Upper lobe of left lung (tissue), 6 donors: ENCODE data around the gene DHX15. TPM values are rescaled to one million over a fixed set of nuclear protein-coding genes. Genes with fewer than 3 reads are reported as not detected.

Source experiments
- ATAC-seq, 2 donors: fragments of 200-7000 bp; cut with Tn5 transposase; one replicate each; pipeline ENCODE4 v1.9.1; 2022; ENCODE audit warnings: mild to moderate bottlenecking in 2 of 2, moderate library complexity in 2 of 2; ENCODE audit not compliant: low FRiP score in 2 of 2
- DNase-seq, 2 donors: peaks; one replicate each; pipeline ENCODE4 v3.0.0-alpha.2; 2019 to 2020
- H3K27ac ChIP-seq, 4 donors: fragments of 200-600 bp; sonication (generic); one replicate each; pipeline ENCODE4 v1.5.1; 2016 to 2019
- H3K27me3 ChIP-seq, 4 donors: fragments of 200-600 bp; sonication (generic); one replicate each; pipeline ENCODE4 v1.5.1; 2017 to 2019
- H3K36me3 ChIP-seq, 4 donors: fragments of 200-600 bp; sonication (generic); one replicate each; pipeline ENCODE4 v1.5.1; 2016 to 2019
- H3K4me1 ChIP-seq, 4 donors: fragments of 200-600 bp; sonication (generic); one replicate each; pipeline ENCODE4 v1.5.1; 2018 to 2019
- H3K4me3 ChIP-seq, 4 donors: fragments of 200-600 bp; sonication (generic); one replicate each; pipeline ENCODE4 v1.5.1; 2017 to 2019; ENCODE audit warnings: mild to moderate bottlenecking in 2 of 4, moderate library complexity in 1 of 4
- H3K9me3 ChIP-seq, 4 donors: fragments of 200-600 bp; sonication (generic); one replicate each; pipeline ENCODE4 v1.5.1; 2018 to 2019
- CTCF ChIP-seq, 6 experiments: fragments of 450-650 bp in 4 of 6; fragments of 200-600 bp in 2 of 6; sonication (generic) in 2 of 6; IDR thresholded peaks; one replicate each; pipeline ENCODE4 v1.5.1; 2016 to 2019; ENCODE audit warnings: antibody characterized with exemption in 6 of 6
- EP300 ChIP-seq, 4 donors: sonication (generic); formaldehyde crosslinking; IDR thresholded peaks; one replicate each; pipeline ENCODE4 v1.5.1; 2017; ENCODE audit warnings: antibody characterized with exemption in 4 of 4, control low read depth in 2 of 4
- POLR2A ChIP-seq, 4 donors: fragments of 450-650 bp; IDR thresholded peaks; one replicate each; pipeline ENCODE4 v1.5.1; 2016 to 2017; ENCODE audit warnings: antibody characterized with exemption in 4 of 4, mild to moderate bottlenecking in 2 of 4
- POLR2AphosphoS5 ChIP-seq, 2 donors: sonication (generic); formaldehyde crosslinking; IDR thresholded peaks; one replicate each; pipeline ENCODE4 v1.5.1; 2017; ENCODE audit warnings: antibody characterized with exemption in 2 of 2
- WGBS, 2 donors: methylation state at CpG; one replicate each; pipeline ENCODE4 v1.1.5; 2017 to 2018; 5-methylcytosine and 5-hydroxymethylcytosine counted together
- total RNA-seq, 6 donors: library from RNA; depleted of rRNA in 4 of 6; stranded (reverse); fragments of >200 nt in 4 of 6; gene quantifications; one replicate each; pipeline versions ENCODE4 v1.1.0 to v1.2.1, GENCODE V29; 2016 to 2021
- donor health status: DM: no; HTN: no; CAD: no; lungs with moderate emphysema.
- donor health status: DM: no; HTN: yes; CAD: no; lungs with severe emphysema.

Gene DHX15
- total RNA-seq, 6 donors from 2014 or later: 83.8 to 201 (median 107) TPM

- ATAC-seq (no peak), DNase-seq (no peak)
- Histone ChIP-seq H3K4me3 (no peak overlapping the region), H3K4me1 (peaks cover 11 to 54% (median 29%) of the 10 kb centered on the region in 4 donors), H3K36me3 (peaks cover 0 to 18% (median 2%) of the 10 kb centered on the region in 4 donors), H3K27me3 (no peaks in the 10 kb centered on the region), H3K27ac (no peak overlapping the region), H3K9me3 (no peaks in the 10 kb centered on the region)
- TF ChIP-seq POLR2AphosphoS5 (IDR thresholded peaks at IDR 0.05) (no peak), EP300 (IDR thresholded peaks at IDR 0.05) (no peak), POLR2A (IDR thresholded peaks at IDR 0.05) (no peak), CTCF (IDR thresholded peaks at IDR 0.05) (no peak)
- WGBS, 2 donors: 65 to 68% methylated on average over 3 of the region's 3 CpGs
Measured at GRCh38 chr4:24560868-24561368, 23.4 kb downstream of the DHX15 start.

- peak in 1 of 2 donors; percentile 53 for ATAC-seq
Measured at GRCh38 chr4:24559889-24560288, 24.5 kb downstream of the DHX15 start.

GRCh38 chr4:24559032-24559821 lies 25.1 kb downstream of the DHX15 start:
- Histone ChIP-seq H3K27ac (no peak overlapping the region), H3K36me3 (peaks cover 0 to 28% (median 3%) of the 10 kb centered on the region in 4 donors), H3K27me3 (no peaks in the 10 kb centered on the region), H3K4me3 (no peak overlapping the region), H3K4me1 (peaks cover 9 to 44% (median 22%) of the 10 kb centered on the region in 4 donors), H3K9me3 (no peaks in the 10 kb centered on the region)
- no peak for ATAC-seq
- WGBS, 2 donors: 78 to 82% methylated on average over 3 of the region's 3 CpGs
- no peak for DNase-seq
- TF ChIP-seq POLR2A (IDR thresholded peaks at IDR 0.05) (no peak), EP300 (IDR thresholded peaks at IDR 0.05) (no peak), POLR2AphosphoS5 (IDR thresholded peaks at IDR 0.05) (no peak), CTCF (IDR thresholded peaks at IDR 0.05) (no peak)

More at GRCh38 chr4:24559889-24560288, 24.5 kb downstream of the DHX15 start:
- no peaks in the 10 kb centered on the region for H3K27me3 ChIP-seq
- no peak for DNase-seq
- TF ChIP-seq POLR2A (IDR thresholded peaks at IDR 0.05) (no peak), POLR2AphosphoS5 (IDR thresholded peaks at IDR 0.05) (no peak), CTCF (IDR thresholded peaks at IDR 0.05) (no peak), EP300 (IDR thresholded peaks at IDR 0.05) (no peak)
- H3K9me3 ChIP-seq: no peaks in the 10 kb centered on the region
- peaks cover 0 to 22% (median 2%) of the 10 kb centered on the region in 4 donors for H3K36me3 ChIP-seq
- peaks cover 11 to 51% (median 24%) of the 10 kb centered on the region in 4 donors for H3K4me1 ChIP-seq
- no peak overlapping the region for H3K27ac ChIP-seq
- H3K4me3 ChIP-seq: no peak overlapping the region
- WGBS, 2 donors: 79 to 81% methylated on average over 2 of the region's 2 CpGs

GRCh38 chr4:24557026-24558025 lies 27.0 kb downstream of the DHX15 start:
- ATAC-seq (peak in 1 of 2 donors; percentile 55), DNase-seq (no peak)
- no peaks in the 10 kb centered on the region for H3K27me3 ChIP-seq
- TF ChIP-seq EP300 (IDR thresholded peaks at IDR 0.05) (no peak), CTCF (IDR thresholded peaks at IDR 0.05) (no peak), POLR2A (IDR thresholded peaks at IDR 0.05) (no peak), POLR2AphosphoS5 (IDR thresholded peaks at IDR 0.05) (no peak)
- H3K4me1 ChIP-seq: peaks cover 9 to 43% (median 27%) of the 10 kb centered on the region in 4 donors
- 42 to 53% methylated on average over 8 of the region's 8 CpGs for WGBS, 2 donors
- H3K9me3 ChIP-seq: no peaks in the 10 kb centered on the region
- peaks cover 0 to 37% (median 19%) of the 10 kb centered on the region in 4 donors for H3K36me3 ChIP-seq
- H3K27ac ChIP-seq: no peak overlapping the region
- H3K4me3 ChIP-seq: no peak overlapping the region
